ENCODE data around the gene NDUFV3. TPM values are rescaled to one million over a fixed set of nuclear protein-coding genes. Genes with fewer than 3 reads are reported as not detected.
A peak's percentile ranks its signal among the peaks of the same experiment; 100 is the strongest.

NDUFV3 gene
- total and polyA plus RNA-seq, 2 experiments from 2014 or later = 51.5 to 71.2 TPM

- Histone ChIP-seq H3K36me3 (ENCODE audit: insufficient read depth) (peaks cover under 1% of the 10 kb centered on the region), H3K4me1 (ENCODE audit: insufficient read depth) (peaks cover 27% of the 10 kb centered on the region), H3F3A (replicated peaks; ENCODE audit: low read depth) (peaks cover under 1% of the 10 kb centered on the region; the same call in 1 of the 2 replicates), H3K4me2 (peak overlapping the region; percentile 66), H3K9me2 (ENCODE audit: insufficient read depth) (no peaks in the 10 kb centered on the region), H3K27ac (ENCODE audit: low read depth) (peak overlapping the region; percentile 98), H4K20me1 (replicated peaks; ENCODE audit: insufficient read depth) (no peaks in the 10 kb centered on the region), H3K4me3 (peak overlapping the region; percentile 15), H3K27me3 (ENCODE audit: insufficient read depth) (no peaks in the 10 kb centered on the region), H2AFZ (no peak overlapping the region), H3K79me2 (replicated peaks; ENCODE audit: insufficient read depth) (peaks cover 6% of the 10 kb centered on the region; the same call in 1 of the 2 replicates)
- peaks cover 14% of the 10 kb centered on the region for H3K27me3 Mint-ChIP-seq (ENCODE audit: insufficient read depth, low read depth, poor library complexity)
- ATAC-seq (peak; percentile 93), DNase-seq (ENCODE audit: low spot score) (peak; percentile 99)
- TF ChIP-seq CREB1 (CRISPR knock-in tag; IDR thresholded peaks at IDR 0.05; ENCODE audit: low read depth) = 0 out of 2 replicates have a peak, but pooled peaks have one; percentile 30
- no peak for TF ChIP-seq JUNB (IDR thresholded peaks at IDR 0.05; ENCODE audit: unreplicated experiment)
- TF ChIP-seq CTCF (conservative IDR thresholded peaks at IDR 0.05; ENCODE audit: low read depth in 2 of 2) = peak; percentile 79 to 88
- no peak for TF ChIP-seq STAT1 (IDR thresholded peaks at IDR 0.05; ENCODE audit: unreplicated experiment)
- TF ChIP-seq NANOG (IDR thresholded peaks at IDR 0.05; ENCODE audit: borderline replicate concordance) = no peak
- no peak for TF ChIP-seq ZNF114 (CRISPR knock-in tag; IDR thresholded peaks at IDR 0.05)
- peak; percentile 9 for TF ChIP-seq REST (IDR thresholded peaks at IDR 0.05; ENCODE audit: unreplicated experiment)
- TF ChIP-seq EZH2phosphoT487 (IDR thresholded peaks at IDR 0.05; ENCODE audit: unreplicated experiment) = no peak
- TF ChIP-seq ZNF331 (CRISPR knock-in tag; IDR thresholded peaks at IDR 0.05; ENCODE audit: low read depth) = no peak
- TF ChIP-seq POLR2AphosphoS5 (IDR thresholded peaks at IDR 0.05; ENCODE audit: low read depth) = peak; percentile 55
- peak; percentile 79 for TF ChIP-seq ETS1 (IDR thresholded peaks at IDR 0.05)
- TF ChIP-seq, protein P1, sequence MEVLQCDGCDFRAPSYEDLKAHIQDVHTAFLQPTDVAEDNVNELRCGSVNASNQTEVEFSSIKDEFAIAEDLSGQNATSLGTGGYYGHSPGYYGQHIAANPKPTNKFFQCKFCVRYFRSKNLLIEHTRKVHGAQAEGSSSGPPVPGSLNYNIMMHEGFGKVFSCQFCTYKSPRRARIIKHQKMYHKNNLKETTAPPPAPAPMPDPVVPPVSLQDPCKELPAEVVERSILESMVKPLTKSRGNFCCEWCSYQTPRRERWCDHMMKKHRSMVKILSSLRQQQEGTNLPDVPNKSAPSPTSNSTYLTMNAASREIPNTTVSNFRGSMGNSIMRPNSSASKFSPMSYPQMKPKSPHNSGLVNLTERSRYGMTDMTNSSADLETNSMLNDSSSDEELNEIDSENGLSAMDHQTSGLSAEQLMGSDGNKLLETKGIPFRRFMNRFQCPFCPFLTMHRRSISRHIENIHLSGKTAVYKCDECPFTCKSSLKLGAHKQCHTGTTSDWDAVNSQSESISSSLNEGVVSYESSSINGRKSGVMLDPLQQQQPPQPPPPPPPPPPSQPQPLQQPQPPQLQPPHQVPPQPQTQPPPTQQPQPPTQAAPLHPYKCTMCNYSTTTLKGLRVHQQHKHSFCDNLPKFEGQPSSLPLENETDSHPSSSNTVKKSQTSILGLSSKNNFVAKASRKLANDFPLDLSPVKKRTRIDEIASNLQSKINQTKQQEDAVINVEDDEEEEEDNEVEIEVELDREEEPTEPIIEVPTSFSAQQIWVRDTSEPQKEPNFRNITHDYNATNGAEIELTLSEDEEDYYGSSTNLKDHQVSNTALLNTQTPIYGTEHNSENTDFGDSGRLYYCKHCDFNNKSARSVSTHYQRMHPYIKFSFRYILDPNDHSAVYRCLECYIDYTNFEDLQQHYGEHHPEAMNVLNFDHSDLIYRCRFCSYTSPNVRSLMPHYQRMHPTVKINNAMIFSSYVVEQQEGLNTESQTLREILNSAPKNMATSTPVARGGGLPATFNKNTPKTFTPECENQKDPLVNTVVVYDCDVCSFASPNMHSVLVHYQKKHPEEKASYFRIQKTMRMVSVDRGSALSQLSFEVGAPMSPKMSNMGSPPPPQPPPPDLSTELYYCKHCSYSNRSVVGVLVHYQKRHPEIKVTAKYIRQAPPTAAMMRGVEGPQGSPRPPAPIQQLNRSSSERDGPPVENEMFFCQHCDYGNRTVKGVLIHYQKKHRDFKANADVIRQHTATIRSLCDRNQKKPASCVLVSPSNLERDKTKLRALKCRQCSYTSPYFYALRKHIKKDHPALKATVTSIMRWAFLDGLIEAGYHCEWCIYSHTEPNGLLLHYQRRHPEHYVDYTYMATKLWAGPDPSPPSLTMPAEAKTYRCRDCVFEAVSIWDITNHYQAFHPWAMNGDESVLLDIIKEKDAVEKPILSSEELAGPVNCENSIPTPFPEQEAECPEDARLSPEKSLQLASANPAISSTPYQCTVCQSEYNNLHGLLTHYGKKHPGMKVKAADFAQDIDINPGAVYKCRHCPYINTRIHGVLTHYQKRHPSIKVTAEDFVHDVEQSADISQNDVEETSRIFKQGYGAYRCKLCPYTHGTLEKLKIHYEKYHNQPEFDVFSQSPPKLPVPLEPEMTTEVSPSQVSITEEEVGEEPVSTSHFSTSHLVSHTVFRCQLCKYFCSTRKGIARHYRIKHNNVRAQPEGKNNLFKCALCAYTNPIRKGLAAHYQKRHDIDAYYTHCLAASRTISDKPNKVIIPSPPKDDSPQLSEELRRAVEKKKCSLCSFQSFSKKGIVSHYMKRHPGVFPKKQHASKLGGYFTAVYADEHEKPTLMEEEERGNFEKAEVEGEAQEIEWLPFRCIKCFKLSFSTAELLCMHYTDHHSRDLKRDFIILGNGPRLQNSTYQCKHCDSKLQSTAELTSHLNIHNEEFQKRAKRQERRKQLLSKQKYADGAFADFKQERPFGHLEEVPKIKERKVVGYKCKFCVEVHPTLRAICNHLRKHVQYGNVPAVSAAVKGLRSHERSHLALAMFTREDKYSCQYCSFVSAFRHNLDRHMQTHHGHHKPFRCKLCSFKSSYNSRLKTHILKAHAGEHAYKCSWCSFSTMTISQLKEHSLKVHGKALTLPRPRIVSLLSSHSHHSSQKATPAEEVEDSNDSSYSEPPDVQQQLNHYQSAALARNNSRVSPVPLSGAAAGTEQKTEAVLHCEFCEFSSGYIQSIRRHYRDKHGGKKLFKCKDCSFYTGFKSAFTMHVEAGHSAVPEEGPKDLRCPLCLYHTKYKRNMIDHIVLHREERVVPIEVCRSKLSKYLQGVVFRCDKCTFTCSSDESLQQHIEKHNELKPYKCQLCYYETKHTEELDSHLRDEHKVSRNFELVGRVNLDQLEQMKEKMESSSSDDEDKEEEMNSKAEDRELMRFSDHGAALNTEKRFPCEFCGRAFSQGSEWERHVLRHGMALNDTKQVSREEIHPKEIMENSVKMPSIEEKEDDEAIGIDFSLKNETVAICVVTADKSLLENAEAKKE (CRISPR knock-in tag; IDR thresholded peaks at IDR 0.05) = no peak
- no peak for TF ChIP-seq EZH2 (IDR thresholded peaks at IDR 0.05; ENCODE audit: low read depth, unreplicated experiment)
- no peaks in the 10 kb centered on the region; the same call in 2 of the 3 replicates for H3K9me3 Mint-ChIP-seq
- peak overlapping the region; percentile 96 for H3K27ac Mint-ChIP-seq
- H3K4me1 Mint-ChIP-seq = peaks cover 32% of the 10 kb centered on the region
- H3K36me3 Mint-ChIP-seq (ENCODE audit: low read depth) = peaks cover 12% of the 10 kb centered on the region
- H3K4me3 Mint-ChIP-seq = peak overlapping the region; percentile 46
These were observed 30.7 kb downstream of the NDUFV3 start for GRCh38 chr21:42923553-42924432.

All from GM23338 (cell line).